Stomach smooth muscle (tissue), 2 donors: ENCODE results near the gene MMP14.

Experiments
- H3K27ac ChIP-seq: one replicate; pipeline ENCODE4 v1.7.0; 2013; ENCODE audit warnings: mild to moderate bottlenecking, low read length, inconsistent platforms
- H3K27me3 ChIP-seq, 2 donors: one replicate each; pipeline ENCODE4 v1.7.0; 2013; ENCODE audit warnings: low read length in 2 of 2; ENCODE audit not compliant: insufficient read depth in 2 of 2, control insufficient read depth in 1 of 2
- H3K36me3 ChIP-seq, 2 donors: one replicate each; pipeline ENCODE4 v1.7.0; 2013; ENCODE audit warnings: low read length in 2 of 2; ENCODE audit not compliant: control insufficient read depth in 2 of 2, insufficient read depth in 2 of 2
- H3K4me1 ChIP-seq: one replicate; pipeline ENCODE4 v1.7.0; 2013; ENCODE audit warnings: low read length; ENCODE audit not compliant: control insufficient read depth, insufficient read depth
- H3K4me3 ChIP-seq, 2 donors: one replicate each; pipeline ENCODE4 v1.7.0; 2013; ENCODE audit warnings: low read length in 2 of 2
- H3K9ac ChIP-seq, 2 donors: one replicate each; pipeline ENCODE4 v1.7.0; 2013; ENCODE audit warnings: low read length in 2 of 2, mild to moderate bottlenecking in 1 of 2
- H3K9me3 ChIP-seq, 2 donors: one replicate each; pipeline ENCODE4 v1.7.0; 2013; ENCODE audit warnings: low read length in 2 of 2; ENCODE audit not compliant: control insufficient read depth in 2 of 2
- donor health status: healthy.
- donor health status: Pancreatic carcinoma.

Gene MMP14

DNA sequence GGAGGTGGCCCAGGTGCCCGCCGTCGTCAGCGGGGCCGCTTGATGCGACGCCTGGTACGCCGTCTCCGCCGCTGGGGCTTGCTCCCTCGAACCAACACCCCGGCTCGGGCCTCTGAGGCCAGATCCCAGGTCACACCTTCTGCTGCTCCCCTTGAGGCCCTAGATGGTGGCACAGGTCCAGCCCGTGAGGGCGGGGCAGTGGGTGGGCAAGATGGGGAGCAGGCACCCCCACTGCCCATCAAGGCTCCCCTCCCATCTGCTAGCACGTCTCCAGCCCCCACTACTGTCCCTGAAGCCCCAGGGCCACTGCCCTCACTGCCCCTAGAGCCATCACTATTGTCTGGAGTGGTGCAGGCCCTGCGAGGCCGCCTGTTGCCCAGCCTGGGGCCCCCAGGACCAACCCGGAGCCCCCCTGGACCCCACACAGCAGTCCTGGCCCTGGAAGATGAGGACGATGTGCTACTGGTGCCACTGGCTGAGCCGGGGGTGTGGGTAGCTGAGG lies 40.7 kb downstream of the MMP14 start:
- H3K9ac ChIP-seq = no peak overlapping the region
- no peaks in the 10 kb centered on the region for H3K27me3 ChIP-seq
- H3K27ac ChIP-seq = no peak overlapping the region
- peaks cover 20% of the 10 kb centered on the region for H3K4me1 ChIP-seq
- peaks cover 44 to 45% of the 10 kb centered on the region in 2 donors for H3K36me3 ChIP-seq
- no peaks in the 10 kb centered on the region for H3K9me3 ChIP-seq
- H3K4me3 ChIP-seq = no peak overlapping the region

DNA sequence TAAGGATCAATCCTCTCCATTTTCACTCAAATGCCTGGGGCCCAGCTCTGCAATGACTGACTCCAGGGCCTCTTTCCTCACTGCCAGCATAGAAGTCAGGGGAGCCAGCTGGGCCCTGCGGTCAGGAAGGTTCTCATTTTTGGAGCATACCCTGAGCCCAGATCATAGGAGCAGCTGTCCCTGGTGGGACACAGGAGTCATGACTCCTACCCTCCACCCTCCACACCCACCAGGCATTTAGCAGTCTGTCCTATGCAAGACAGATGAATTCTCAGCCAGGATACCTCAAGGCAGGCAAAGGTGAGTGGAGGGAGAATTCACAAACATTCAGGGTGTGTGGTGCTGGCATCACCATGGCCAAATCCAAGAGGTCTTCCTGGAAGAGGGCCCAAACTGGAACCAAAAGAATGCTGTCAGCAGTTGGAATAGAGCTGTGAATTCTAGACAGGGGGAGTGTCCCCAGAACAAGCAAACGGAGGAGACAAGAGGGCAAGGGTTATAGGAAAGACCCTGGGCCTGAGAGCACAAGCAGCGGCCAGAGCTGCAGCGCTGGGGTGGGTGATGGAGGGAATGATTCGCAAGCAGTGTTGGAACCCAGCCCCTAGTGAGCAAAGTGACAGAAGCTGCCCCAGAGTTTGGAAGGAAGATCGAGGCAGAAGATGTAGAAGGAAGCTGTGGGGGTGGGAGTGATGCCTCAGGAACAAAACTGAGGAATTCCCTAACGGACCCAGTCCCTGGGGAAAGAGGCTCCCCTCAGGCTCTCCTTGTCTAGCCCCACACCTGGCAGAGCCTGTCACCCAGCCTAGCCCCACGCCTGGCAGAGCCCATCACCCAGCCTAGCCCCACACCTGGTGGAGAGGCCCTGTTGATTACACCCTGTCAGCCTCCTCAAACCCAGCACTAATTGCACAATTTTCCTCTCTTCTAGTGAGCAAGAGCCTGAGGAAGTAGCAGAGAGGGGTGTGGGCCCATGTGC lies 42.2 kb downstream of the MMP14 start:
- Histone ChIP-seq H3K9me3 (no peaks in the 10 kb centered on the region), H3K36me3 (peaks cover 44 to 45% of the 10 kb centered on the region in 2 donors), H3K9ac (no peak overlapping the region), H3K4me3 (no peak overlapping the region), H3K4me1 (peaks cover 24% of the 10 kb centered on the region), H3K27ac (no peak overlapping the region), H3K27me3 (peaks cover 0 to 2% of the 10 kb centered on the region in 2 donors)

DNA sequence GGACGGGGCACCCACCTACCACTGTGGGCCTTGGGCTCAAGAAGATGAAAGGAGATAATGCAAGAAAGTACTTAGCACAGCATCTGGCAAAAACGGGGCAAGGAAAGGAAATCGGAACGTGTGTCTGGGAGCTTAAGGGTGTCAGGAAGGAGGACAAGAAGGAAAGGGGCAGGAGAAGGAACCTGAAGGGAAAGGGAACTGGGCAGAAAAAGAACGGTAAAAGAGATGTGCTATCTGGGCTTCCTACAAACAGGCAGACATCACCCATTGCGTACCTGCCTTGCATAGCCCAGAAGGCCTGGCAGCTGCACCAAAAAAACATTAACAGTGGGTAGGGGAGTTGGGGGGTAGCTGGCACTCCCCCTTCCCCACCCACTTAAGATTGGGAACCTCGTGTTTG lies 45.7 kb downstream of the MMP14 start:
- Histone ChIP-seq H3K4me3 (no peak overlapping the region), H3K27me3 (peaks cover 0 to 13% of the 10 kb centered on the region in 2 donors), H3K27ac (no peak overlapping the region), H3K9me3 (no peaks in the 10 kb centered on the region), H3K36me3 (peaks cover 15 to 16% of the 10 kb centered on the region in 2 donors), H3K4me1 (peaks cover 19% of the 10 kb centered on the region), H3K9ac (no peak overlapping the region)

DNA sequence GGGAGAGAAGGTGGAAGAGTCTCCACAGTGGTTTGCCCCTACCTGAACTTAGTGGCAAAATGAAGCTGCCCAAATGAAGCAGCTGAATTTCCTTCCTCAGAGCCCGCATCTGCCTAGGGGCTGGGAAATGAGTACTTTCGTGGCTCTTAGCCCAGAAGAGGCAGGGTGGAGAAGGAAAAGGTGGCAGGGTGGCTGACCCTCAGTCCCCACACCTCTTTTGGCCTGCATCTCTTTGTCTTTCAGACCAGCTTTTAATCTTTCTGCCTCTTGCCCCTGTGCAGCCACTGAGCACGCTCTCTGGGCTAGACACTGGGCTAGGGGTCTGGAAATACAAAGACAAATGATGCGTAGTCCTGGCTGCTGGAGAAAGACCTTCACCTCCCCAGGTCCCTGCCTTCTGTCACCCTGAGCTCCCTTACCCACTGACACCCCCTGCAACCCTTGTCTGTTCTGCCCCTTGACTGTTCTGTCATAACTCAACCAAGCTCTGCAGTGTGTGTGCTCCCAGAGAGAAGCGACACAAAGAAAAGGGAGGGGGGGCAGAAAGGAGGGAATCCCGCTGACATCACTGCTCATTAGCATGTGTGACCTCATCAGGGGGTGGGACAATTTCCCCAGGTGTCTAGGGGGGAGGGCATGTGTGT lies 46.3 kb downstream of the MMP14 start:
- no peak overlapping the region for H3K4me3 ChIP-seq
- peak overlapping the region in 1 of 2 donors; percentile 23 for H3K9ac ChIP-seq
- no peaks in the 10 kb centered on the region for H3K9me3 ChIP-seq
- H3K4me1 ChIP-seq = peaks cover 24% of the 10 kb centered on the region
- H3K36me3 ChIP-seq = peaks cover 9 to 10% of the 10 kb centered on the region in 2 donors
- peaks cover 0 to 17% of the 10 kb centered on the region in 2 donors for H3K27me3 ChIP-seq
- H3K27ac ChIP-seq = no peak overlapping the region

DNA sequence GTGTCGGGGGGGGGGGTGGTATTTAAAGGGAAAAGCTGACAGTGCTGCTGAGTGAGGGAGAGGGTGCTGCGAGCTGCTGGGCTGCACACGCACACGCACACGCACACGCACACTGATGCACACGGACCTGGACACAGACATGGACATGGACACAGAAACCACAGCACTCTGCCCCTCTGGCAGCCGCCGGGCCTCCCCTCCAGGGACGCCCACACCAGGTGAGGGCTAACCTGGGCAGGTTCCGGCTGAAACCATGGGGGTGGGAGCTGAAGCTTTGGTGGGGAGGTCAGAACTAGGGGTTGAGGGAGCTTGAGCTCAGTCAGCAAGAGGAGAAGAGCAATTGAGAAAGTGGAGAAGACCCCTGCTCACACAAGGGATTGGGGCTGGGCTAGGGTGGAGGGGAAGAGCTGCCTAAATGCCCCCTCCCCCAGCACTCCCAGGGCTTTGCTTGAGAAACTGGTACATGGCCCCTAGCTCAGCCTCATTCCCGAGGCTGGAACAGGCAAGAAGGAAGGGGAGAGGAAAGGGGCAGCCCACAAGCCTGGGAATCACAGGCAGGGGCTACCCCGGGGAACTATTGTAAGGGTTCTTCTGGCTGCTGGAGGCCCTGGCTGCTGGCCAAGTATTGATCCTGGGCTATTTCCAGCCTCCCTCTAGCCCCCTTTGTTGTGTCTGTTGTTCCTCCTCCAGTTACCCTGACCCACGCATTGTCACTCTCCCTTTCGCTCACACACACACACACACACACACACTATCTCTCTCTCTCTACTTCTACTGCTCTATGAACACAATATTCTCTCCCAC lies 47.0 kb downstream of the MMP14 start, which contains the start of gene REM2:
REM2 (plus strand) TSS at position 50 of the 804 bp plus-strand sequence; CDS start at position 116, 66 bp downstream.
- H3K27ac ChIP-seq = no peak within 1 kb of the TSS
- peaks cover 2 to 3% of the 10 kb centered on the region in 2 donors for H3K36me3 ChIP-seq
- H3K4me1 ChIP-seq = peaks cover 30% of the 10 kb centered on the region
- no peaks in the 10 kb centered on the region for H3K9me3 ChIP-seq
- no peak within 1 kb of the TSS for H3K4me3 ChIP-seq
- peaks cover 0 to 20% of the 10 kb centered on the region in 2 donors for H3K27me3 ChIP-seq
- H3K9ac ChIP-seq = peak within 1 kb of the TSS in 1 of 2 donors; percentile 23

DNA sequence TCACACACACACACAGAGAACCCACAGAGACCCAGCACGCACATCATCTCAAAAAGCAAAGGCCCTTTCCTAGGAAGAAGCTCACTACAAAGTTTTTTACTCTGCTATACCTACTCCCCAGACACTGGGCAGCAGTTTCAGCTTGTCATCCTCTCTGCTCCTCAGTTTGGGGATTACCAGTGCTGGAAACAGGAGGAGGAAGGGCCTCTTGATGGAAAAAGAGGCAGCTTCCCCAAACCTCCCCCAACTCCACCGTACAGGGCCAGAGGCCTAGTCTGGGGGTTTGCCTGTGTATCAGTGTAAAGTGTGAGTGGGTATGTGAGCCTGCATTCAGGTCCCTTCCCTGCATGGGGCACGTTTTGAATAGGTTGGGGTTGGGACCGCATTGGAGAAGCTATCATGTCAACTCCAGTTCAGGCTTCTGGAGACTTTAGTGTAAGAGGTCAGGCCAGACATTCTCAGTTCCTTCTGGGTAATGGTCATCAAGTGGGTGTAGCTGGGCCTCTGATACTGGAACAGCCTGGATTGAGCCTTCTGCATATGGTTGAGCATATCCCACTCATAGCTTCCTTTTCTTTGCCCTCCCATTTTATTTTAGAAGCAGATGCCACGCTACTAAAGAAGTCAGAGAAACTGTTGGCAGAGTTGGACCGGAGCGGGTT lies 47.8 kb downstream of the MMP14 start:
- no peaks in the 10 kb centered on the region for H3K9me3 ChIP-seq
- peaks cover 0 to 20% of the 10 kb centered on the region in 2 donors for H3K27me3 ChIP-seq
- H3K4me1 ChIP-seq = peaks cover 30% of the 10 kb centered on the region
- H3K27ac ChIP-seq = no peak overlapping the region
- no peak overlapping the region for H3K9ac ChIP-seq
- H3K36me3 ChIP-seq = peaks cover 0 to 3% of the 10 kb centered on the region in 2 donors
- H3K4me3 ChIP-seq = no peak overlapping the region

DNA sequence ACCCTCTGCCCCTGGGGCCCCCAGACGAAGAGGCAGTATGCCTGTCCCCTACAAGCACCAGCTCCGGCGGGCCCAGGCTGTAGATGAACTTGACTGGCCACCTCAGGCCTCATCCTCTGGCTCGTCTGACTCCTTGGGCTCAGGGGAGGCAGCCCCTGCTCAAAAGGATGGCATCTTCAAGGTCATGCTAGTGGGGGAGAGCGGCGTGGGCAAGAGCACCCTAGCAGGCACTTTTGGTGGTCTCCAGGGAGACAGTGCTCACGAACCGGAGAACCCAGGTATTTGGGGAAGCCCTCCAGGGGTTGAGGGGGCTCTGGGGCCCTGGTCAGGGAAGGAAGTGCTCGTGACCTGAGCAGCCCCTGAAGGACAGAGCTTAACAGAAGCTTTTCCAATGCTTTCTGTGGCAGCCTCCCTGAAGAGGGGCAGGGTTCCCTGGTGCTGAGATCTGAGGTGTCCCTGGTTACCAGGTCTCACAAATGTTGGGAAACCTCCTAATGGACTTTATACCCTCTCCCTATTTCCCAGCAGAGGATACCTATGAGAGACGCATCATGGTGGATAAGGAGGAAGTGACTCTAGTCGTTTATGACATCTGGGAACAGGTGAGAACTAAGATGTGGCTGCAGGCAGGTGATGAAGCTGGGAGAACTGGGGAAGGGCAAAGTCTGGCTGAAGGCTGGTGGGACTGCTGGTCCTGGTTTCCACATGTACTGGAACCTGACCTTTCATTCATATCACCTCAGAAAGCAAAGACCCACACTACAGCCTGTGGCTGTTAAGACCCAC lies 48.5 kb downstream of the MMP14 start:
- peaks cover 30% of the 10 kb centered on the region for H3K4me1 ChIP-seq
- H3K27me3 ChIP-seq = peaks cover 0 to 20% of the 10 kb centered on the region in 2 donors
- H3K4me3 ChIP-seq = no peak overlapping the region
- no peak overlapping the region for H3K9ac ChIP-seq
- H3K36me3 ChIP-seq = no peaks in the 10 kb centered on the region
- no peak overlapping the region for H3K27ac ChIP-seq
- H3K9me3 ChIP-seq = no peaks in the 10 kb centered on the region

DNA sequence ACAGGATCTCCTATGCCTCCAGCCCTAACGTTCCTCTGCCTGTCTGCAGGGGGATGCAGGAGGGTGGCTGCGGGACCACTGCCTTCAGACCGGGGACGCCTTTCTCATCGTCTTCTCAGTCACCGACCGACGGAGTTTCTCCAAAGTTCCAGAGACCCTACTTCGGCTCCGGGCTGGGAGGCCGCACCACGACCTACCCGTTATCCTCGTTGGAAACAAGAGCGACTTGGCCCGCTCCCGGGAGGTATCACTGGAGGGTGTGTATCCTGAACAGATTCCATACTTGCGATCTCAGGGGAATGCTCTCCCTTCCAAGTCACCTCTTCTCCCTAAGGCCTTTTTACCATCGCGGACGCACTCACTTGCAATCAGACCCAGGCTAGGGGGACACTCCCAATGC lies 49.6 kb downstream of the MMP14 start:
- Histone ChIP-seq H3K36me3 (no peaks in the 10 kb centered on the region), H3K9ac (no peak overlapping the region), H3K27me3 (peaks cover 0 to 20% of the 10 kb centered on the region in 2 donors), H3K9me3 (no peaks in the 10 kb centered on the region), H3K4me1 (peaks cover 30% of the 10 kb centered on the region), H3K27ac (no peak overlapping the region), H3K4me3 (peak overlapping the region in 1 of 2 donors; percentile 72)

DNA sequence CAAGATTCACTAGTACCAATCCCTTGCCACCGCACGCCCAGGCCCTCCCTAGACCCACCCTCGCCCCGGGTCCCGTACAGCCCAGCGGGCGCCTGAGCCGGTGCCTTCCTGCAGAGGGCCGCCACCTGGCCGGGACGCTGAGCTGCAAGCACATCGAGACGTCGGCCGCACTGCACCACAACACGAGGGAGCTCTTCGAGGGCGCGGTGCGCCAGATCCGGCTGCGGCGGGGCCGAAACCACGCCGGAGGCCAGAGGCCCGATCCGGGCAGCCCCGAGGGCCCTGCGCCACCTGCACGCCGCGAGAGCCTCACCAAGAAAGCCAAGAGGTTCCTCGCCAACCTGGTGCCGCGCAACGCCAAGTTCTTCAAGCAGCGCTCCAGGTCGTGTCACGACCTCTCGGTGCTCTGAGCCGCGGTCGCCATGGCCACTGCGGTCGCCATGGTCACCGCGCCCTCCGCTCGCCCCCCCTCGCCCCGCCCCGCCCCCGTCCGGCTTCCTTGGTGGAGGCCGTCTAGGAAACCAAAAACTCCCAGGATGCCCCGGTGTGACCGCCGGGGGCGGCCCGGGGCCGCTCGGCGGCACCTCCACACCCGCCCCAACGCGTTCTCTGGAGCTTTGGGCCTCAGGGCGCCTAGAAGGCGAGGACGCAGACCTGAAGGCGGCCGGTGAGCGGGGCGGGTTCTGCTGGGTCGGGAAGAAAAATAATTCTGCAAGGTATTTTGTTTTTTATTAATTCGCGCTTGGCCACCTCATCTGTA lies 50.3 kb downstream of the MMP14 start:
- Histone ChIP-seq H3K27ac (no peak overlapping the region), H3K9ac (peak overlapping the region; percentile 48 to 62), H3K36me3 (no peaks in the 10 kb centered on the region), H3K4me3 (peak overlapping the region; percentile 62 to 72), H3K9me3 (no peaks in the 10 kb centered on the region), H3K27me3 (peaks cover 0 to 20% of the 10 kb centered on the region in 2 donors), H3K4me1 (peaks cover 30% of the 10 kb centered on the region)
